Measurements from ENCODE around the gene PROM1. TPM values are rescaled to one million over a fixed set of nuclear protein-coding genes. Genes with fewer than 3 reads are reported as not detected.

PROM1 gene
- total and polyA plus RNA-seq, 2 donors from 2014 or later: 28.8 to 276 TPM

GRCh38 chr4:15938640-15939039 is 145.2 kb downstream of the PROM1 start, which contains the start of gene FGFBP1:
Gene FGFBP1, minus strand, starts transcription at chr4:15938740. Its CDS starts 2,108 bp downstream, at chr4:15936632.
- no peaks in the 10 kb centered on the region for H3K27me3 ChIP-seq (ENCODE audit: control insufficient read depth, insufficient read depth, low read length)
- DNase-seq: peak in 2 of 5 donors; percentile 20 to 29
- FAIRE-seq: no peak
- H3K4me1 ChIP-seq (ENCODE audit: control insufficient read depth in 2 of 3, insufficient read depth in 2 of 3, low read depth in 1 of 3, low read length in 3 of 3): no peaks in the 10 kb centered on the region
- H3K9ac ChIP-seq (ENCODE audit: low read length in 3 of 3): no peak within 1 kb of the TSS
- no peak within 1 kb of the TSS for H3K27ac ChIP-seq (ENCODE audit: low read depth in 2 of 2, low read length in 2 of 2)
- H3K36me3 ChIP-seq (ENCODE audit: control insufficient read depth in 2 of 3, insufficient read depth in 3 of 3, low read length in 3 of 3): no peaks in the 10 kb centered on the region
- H3K4me3 ChIP-seq (ENCODE audit: low read length in 3 of 3): no peak within 1 kb of the TSS
- TF ChIP-seq CTCF (IDR thresholded peaks at IDR 0.05; ENCODE audit: borderline replicate concordance, extremely low read depth, insufficient read depth): no peak
- no peaks in the 10 kb centered on the region for H3K9me3 ChIP-seq (ENCODE audit: control insufficient read depth in 2 of 3, insufficient read depth in 1 of 3, low read length in 3 of 3)
- intact Hi-C loops (cut with DNase I): no loop called here

GRCh38 chr4:15938182-15938581 is 145.6 kb downstream of the PROM1 start:
- FAIRE-seq: no peak

DNA sequence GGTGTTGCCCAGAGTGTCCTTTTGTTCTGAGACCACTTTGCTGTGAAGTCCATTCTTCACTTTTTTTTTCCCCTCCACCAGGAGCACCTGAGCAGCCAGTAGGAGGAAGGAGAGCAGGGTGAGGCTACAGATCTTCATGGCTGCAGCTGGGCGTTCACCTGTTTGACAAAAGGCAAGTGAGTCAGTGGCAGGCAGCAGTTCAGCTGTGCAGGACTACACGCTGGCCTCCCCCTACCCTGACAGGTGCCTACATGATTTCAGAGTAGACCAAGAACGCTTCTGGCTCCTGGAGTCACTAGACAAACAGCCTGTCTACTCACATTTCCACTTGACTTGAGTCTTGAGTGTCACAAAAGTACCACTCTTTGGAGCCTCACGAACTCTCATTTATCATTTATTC is 147.3 kb downstream of the PROM1 start:
- no peak for DNase-seq
- no peak overlapping the region for H3K9ac ChIP-seq (ENCODE audit: low read length in 3 of 3)

More at GRCh38 chr4:15938182-15938581, 145.6 kb downstream of the PROM1 start:
- Histone ChIP-seq H3K27me3 (ENCODE audit: control insufficient read depth, insufficient read depth, low read length) (no peaks in the 10 kb centered on the region), H3K4me1 (ENCODE audit: control insufficient read depth in 2 of 3, insufficient read depth in 2 of 3, low read depth in 1 of 3, low read length in 3 of 3) (no peaks in the 10 kb centered on the region), H3K9ac (ENCODE audit: low read length in 3 of 3) (no peak overlapping the region), H3K36me3 (ENCODE audit: control insufficient read depth in 2 of 3, insufficient read depth in 3 of 3, low read length in 3 of 3) (no peaks in the 10 kb centered on the region), H3K4me3 (ENCODE audit: low read length in 3 of 3) (no peak overlapping the region), H3K9me3 (ENCODE audit: control insufficient read depth in 2 of 3, insufficient read depth in 1 of 3, low read length in 3 of 3) (no peaks in the 10 kb centered on the region), H3K27ac (ENCODE audit: low read depth in 2 of 2, low read length in 2 of 2) (no peak overlapping the region)
- intact Hi-C loops (cut with DNase I): no loop called here
- TF ChIP-seq CTCF (IDR thresholded peaks at IDR 0.05; ENCODE audit: borderline replicate concordance, extremely low read depth, insufficient read depth): no peak
- peak in 4 of 5 donors; percentile 26 to 90 (median 41) for DNase-seq

More for the DNA sequence above, 147.3 kb downstream of the PROM1 start:
- no peak for TF ChIP-seq CTCF (IDR thresholded peaks at IDR 0.05; ENCODE audit: borderline replicate concordance, extremely low read depth, insufficient read depth)
- Histone ChIP-seq H3K9me3 (ENCODE audit: control insufficient read depth in 2 of 3, insufficient read depth in 1 of 3, low read length in 3 of 3) (no peaks in the 10 kb centered on the region), H3K27ac (ENCODE audit: low read depth in 2 of 2, low read length in 2 of 2) (no peak overlapping the region), H3K4me3 (ENCODE audit: low read length in 3 of 3) (no peak overlapping the region), H3K27me3 (ENCODE audit: control insufficient read depth, insufficient read depth, low read length) (no peaks in the 10 kb centered on the region), H3K36me3 (ENCODE audit: control insufficient read depth in 2 of 3, insufficient read depth in 3 of 3, low read length in 3 of 3) (no peaks in the 10 kb centered on the region), H3K4me1 (ENCODE audit: control insufficient read depth in 2 of 3, insufficient read depth in 2 of 3, low read depth in 1 of 3, low read length in 3 of 3) (no peaks in the 10 kb centered on the region)
- intact Hi-C loops (cut with DNase I): no loop called here
- FAIRE-seq: no peak

Data from kidney (tissue), 14 donors.